Cardiac muscle cell (in vitro differentiated cells and primary cell): ENCODE measurements around the gene USP17L30. TPM values are rescaled to one million over a fixed set of nuclear protein-coding genes. Genes with fewer than 3 reads are reported as not detected.
"Not testable (repeated sequence)": the region's sequence is repeated elsewhere in the genome, so short reads cannot be mapped to it uniquely, and the experiment has no call there.

Experiments
- DNase-seq, 2 donors: peaks; one replicate each; pipeline versions ENCODE4 v3.0.0 to v3.0.0-alpha.2; 2010 to 2017; ENCODE audit warnings: low read depth in 1 of 2, low spot score in 1 of 2
- H3K27ac ChIP-seq: fragments of 200-600 bp; sonication (generic); 2 replicates; pipeline ENCODE4 v1.5.1; 2016
- H3K27me3 ChIP-seq: fragments of 200-600 bp; sonication (generic); 2 replicates; pipeline ENCODE4 v1.6.0; 2016; ENCODE audit warnings: control low read depth
- H3K36me3 ChIP-seq: fragments of 200-600 bp; sonication (generic); 2 replicates; pipeline ENCODE4 v1.5.1; 2016; ENCODE audit warnings: control low read depth
- H3K4me1 ChIP-seq: fragments of 200-600 bp; sonication (generic); 2 replicates; pipeline ENCODE4 v1.8.1; 2017; ENCODE audit warnings: low read depth, mild to moderate bottlenecking, mixed run types
- H3K4me3 ChIP-seq: fragments of 200-600 bp; sonication (generic); 2 replicates; pipeline ENCODE4 v1.5.1; 2016; ENCODE audit warnings: mild to moderate bottlenecking
- H3K9me3 ChIP-seq: fragments of 200-600 bp; sonication (generic); 2 replicates; pipeline ENCODE4 v1.5.1; 2017; ENCODE audit warnings: low read depth, mild to moderate bottlenecking, control low read depth
- CTCF ChIP-seq: IDR thresholded peaks from 2 replicates; pipeline ENCODE4 v1.5.1; 2012; ENCODE audit warnings: low read depth, mild to moderate bottlenecking, low read length
- polyA plus RNA-seq: library from polyadenylated mRNA; unstranded; fragments of >200 nt; fragmentation: Nextera tagmentation; extraction: Ambion mirVana; gene quantifications from 2 replicates; pipeline ENCODE4 v1.2.1, GENCODE V29; 2016
- total RNA-seq: library from RNA; depleted of rRNA; stranded (reverse); fragments of >200 nt; gene quantifications from 2 replicates; pipeline ENCODE4 v1.2.3, GENCODE V29; 2016

USP17L30 gene
- total and polyA plus RNA-seq, 2 experiments from 2014 or later, result not detected

GRCh38 chr4:9381012-9381534 is 18.1 kb downstream of the USP17L30 start:
- peak; percentile 28 for TF ChIP-seq CTCF
- H3K27ac ChIP-seq, H3K36me3 ChIP-seq, H3K4me3 ChIP-seq, H3K9me3 ChIP-seq, H3K27me3 ChIP-seq, H3K4me1 ChIP-seq: not testable (repeated sequence)
- DNase-seq, result peak in 1 of 2 donors; percentile 0

- DNase-seq, result no peak
Observed at GRCh38 chr4:9384126-9384525, 21.2 kb downstream of the USP17L30 start.

GRCh38 chr4:9389001-9389400 is 26.1 kb downstream of the USP17L30 start:
- DNase-seq, H3K4me3 ChIP-seq, H3K27me3 ChIP-seq, H3K36me3 ChIP-seq, H3K9me3 ChIP-seq, H3K27ac ChIP-seq, H3K4me1 ChIP-seq: not testable (repeated sequence)

More at GRCh38 chr4:9384126-9384525, 21.2 kb downstream of the USP17L30 start:
- no peak overlapping the region for H3K4me3 ChIP-seq
- TF ChIP-seq CTCF, result no peak
- no peaks in the 10 kb centered on the region for H3K36me3 ChIP-seq
- no peaks in the 10 kb centered on the region for H3K9me3 ChIP-seq
- H3K27me3 ChIP-seq, result no peaks in the 10 kb centered on the region
- H3K4me1 ChIP-seq, result no peaks in the 10 kb centered on the region
- no peak overlapping the region for H3K27ac ChIP-seq

- not testable (repeated sequence) for DNase-seq, H3K4me3 ChIP-seq, H3K36me3 ChIP-seq, H3K4me1 ChIP-seq, H3K27ac ChIP-seq, H3K9me3 ChIP-seq, H3K27me3 ChIP-seq
Observed at GRCh38 chr4:9405774-9406173, 42.8 kb downstream of the USP17L30 start.

GRCh38 chr4:9406491-9406890 is 43.6 kb downstream of the USP17L30 start:
- not testable (repeated sequence) for DNase-seq, H3K36me3 ChIP-seq, H3K27ac ChIP-seq, H3K9me3 ChIP-seq, H3K27me3 ChIP-seq, H3K4me1 ChIP-seq, H3K4me3 ChIP-seq

GRCh38 chr4:9409793-9410192 is 46.9 kb downstream of the USP17L30 start:
- H3K4me1 ChIP-seq, result no peaks in the 10 kb centered on the region
- no peaks in the 10 kb centered on the region for H3K36me3 ChIP-seq
- H3K27me3 ChIP-seq, result no peaks in the 10 kb centered on the region
- H3K4me3 ChIP-seq, result no peak overlapping the region
- no peak for DNase-seq
- TF ChIP-seq CTCF, result no peak
- no peak overlapping the region for H3K27ac ChIP-seq
- H3K9me3 ChIP-seq, result no peaks in the 10 kb centered on the region

Other genes with a start within 250 kb of the USP17L30 start
- not detected in 2 replicates for gene FAM90A26, start 192.7 kb upstream of the USP17L30 start, total RNA-seq
- gene FAM90A26, start 192.7 kb upstream of the USP17L30 start, polyA plus RNA-seq, result not detected in 2 replicates
- not detected in 2 replicates for gene USP17L10, start 152.5 kb upstream of the USP17L30 start, total RNA-seq
- not detected in 2 replicates for gene USP17L10, start 152.5 kb upstream of the USP17L30 start, polyA plus RNA-seq
- gene USP17L11, start 147.7 kb upstream of the USP17L30 start, total RNA-seq, result not detected in 2 replicates
- gene USP17L11, start 147.7 kb upstream of the USP17L30 start, polyA plus RNA-seq, result not detected in 2 replicates
- not detected in 2 replicates for gene USP17L12, start 143.0 kb upstream of the USP17L30 start, total RNA-seq
- gene USP17L12, start 143.0 kb upstream of the USP17L30 start, polyA plus RNA-seq, result not detected in 2 replicates
- not detected in 2 replicates for gene USP17L13, start 138.2 kb upstream of the USP17L30 start, total RNA-seq
- gene USP17L13, start 138.2 kb upstream of the USP17L30 start, polyA plus RNA-seq, result not detected in 2 replicates
- gene USP17L15, start 128.7 kb upstream of the USP17L30 start, total RNA-seq, result not detected in 2 replicates
- gene USP17L15, start 128.7 kb upstream of the USP17L30 start, polyA plus RNA-seq, result not detected in 2 replicates
- gene USP17L17, start 119.2 kb upstream of the USP17L30 start, total RNA-seq, result not detected in 2 replicates
- not detected in 2 replicates for gene USP17L17, start 119.2 kb upstream of the USP17L30 start, polyA plus RNA-seq
- not detected in 2 replicates for gene USP17L18, start 114.5 kb upstream of the USP17L30 start, total RNA-seq
- not detected in 2 replicates for gene USP17L18, start 114.5 kb upstream of the USP17L30 start, polyA plus RNA-seq
- not detected in 2 replicates for gene USP17L19, start 109.8 kb upstream of the USP17L30 start, total RNA-seq
- not detected in 2 replicates for gene USP17L19, start 109.8 kb upstream of the USP17L30 start, polyA plus RNA-seq
- gene USP17L20, start 105.0 kb upstream of the USP17L30 start, total RNA-seq, result not detected in 2 replicates
- gene USP17L20, start 105.0 kb upstream of the USP17L30 start, polyA plus RNA-seq, result not detected in 2 replicates
- gene USP17L21, start 100.3 kb upstream of the USP17L30 start, total RNA-seq, result not detected in 2 replicates
- gene USP17L21, start 100.3 kb upstream of the USP17L30 start, polyA plus RNA-seq, result not detected in 2 replicates
- not detected in 2 replicates for gene USP17L22, start 95.5 kb upstream of the USP17L30 start, total RNA-seq
- gene USP17L22, start 95.5 kb upstream of the USP17L30 start, polyA plus RNA-seq, result not detected in 2 replicates
- gene USP17L24, start 38.0 kb upstream of the USP17L30 start, total RNA-seq, result not detected in 2 replicates
- not detected in 2 replicates for gene USP17L24, start 38.0 kb upstream of the USP17L30 start, polyA plus RNA-seq
- not detected in 2 replicates for gene USP17L25, start 33.2 kb upstream of the USP17L30 start, total RNA-seq
- not detected in 2 replicates for gene USP17L25, start 33.2 kb upstream of the USP17L30 start, polyA plus RNA-seq
- gene USP17L26, start 28.5 kb upstream of the USP17L30 start, total RNA-seq, result not detected in 2 replicates
- gene USP17L26, start 28.5 kb upstream of the USP17L30 start, polyA plus RNA-seq, result not detected in 2 replicates
- gene USP17L5, start 23.7 kb upstream of the USP17L30 start, total RNA-seq, result not detected in 2 replicates
- not detected in 2 replicates for gene USP17L5, start 23.7 kb upstream of the USP17L30 start, polyA plus RNA-seq
- not detected in 2 replicates for gene USP17L27, start 19.0 kb upstream of the USP17L30 start, total RNA-seq
- gene USP17L27, start 19.0 kb upstream of the USP17L30 start, polyA plus RNA-seq, result not detected in 2 replicates
- not detected in 2 replicates for gene USP17L28, start 14.2 kb upstream of the USP17L30 start, total RNA-seq
- not detected in 2 replicates for gene USP17L28, start 14.2 kb upstream of the USP17L30 start, polyA plus RNA-seq
- gene USP17L29, start 9.5 kb upstream of the USP17L30 start, total RNA-seq, result not detected in 2 replicates
- gene USP17L29, start 9.5 kb upstream of the USP17L30 start, polyA plus RNA-seq, result not detected in 2 replicates
- not detected in 2 replicates for gene DEFB131A, start 81.3 kb downstream of the USP17L30 start, total RNA-seq
- gene DEFB131A, start 81.3 kb downstream of the USP17L30 start, polyA plus RNA-seq, result not detected in 2 replicates